Central memory CD8-positive, alpha-beta T cell (primary cell): ENCODE results near the gene STX18.

ENCODE experiments used
- ATAC-seq: fragments of 150-1000 bp; cut with Tn5 transposase; replicated peaks from 2 replicates; pipeline ENCODE4 v1.10.0; 2022; ENCODE audit warnings: mild to moderate bottlenecking, moderate FRiP score, moderate number of reproducible peaks; ENCODE audit not compliant: poor library complexity, severe bottlenecking; ENCODE audit errors: extremely low read depth
- DNase-seq, 2 donors: peaks; one replicate each; pipeline ENCODE4 v3.0.0; 2021; ENCODE audit warnings: low spot score in 2 of 2
- H3K27ac Mint-ChIP-seq: one replicate; pipeline ENCODE4 v1.8.0; 2022; ENCODE audit warnings: low read depth, mild to moderate bottlenecking, moderate library complexity, mixed read lengths
- H3K27me3 Mint-ChIP-seq: one replicate; pipeline ENCODE4 v1.8.0; 2022; ENCODE audit warnings: mixed read lengths
- H3K36me3 Mint-ChIP-seq: one replicate; pipeline ENCODE4 v1.8.0; 2022; ENCODE audit warnings: mild to moderate bottlenecking, moderate library complexity, mixed read lengths; ENCODE audit not compliant: insufficient read depth
- H3K4me1 Mint-ChIP-seq: one replicate; pipeline ENCODE4 v1.8.0; 2022; ENCODE audit warnings: mixed read lengths
- H3K4me3 Mint-ChIP-seq: one replicate; pipeline ENCODE4 v1.8.0; 2022; ENCODE audit warnings: mild to moderate bottlenecking, moderate library complexity, mixed read lengths
- H3K9me3 Mint-ChIP-seq: one replicate; pipeline ENCODE4 v1.8.0; 2022; ENCODE audit warnings: mixed read lengths

Gene STX18

DNA sequence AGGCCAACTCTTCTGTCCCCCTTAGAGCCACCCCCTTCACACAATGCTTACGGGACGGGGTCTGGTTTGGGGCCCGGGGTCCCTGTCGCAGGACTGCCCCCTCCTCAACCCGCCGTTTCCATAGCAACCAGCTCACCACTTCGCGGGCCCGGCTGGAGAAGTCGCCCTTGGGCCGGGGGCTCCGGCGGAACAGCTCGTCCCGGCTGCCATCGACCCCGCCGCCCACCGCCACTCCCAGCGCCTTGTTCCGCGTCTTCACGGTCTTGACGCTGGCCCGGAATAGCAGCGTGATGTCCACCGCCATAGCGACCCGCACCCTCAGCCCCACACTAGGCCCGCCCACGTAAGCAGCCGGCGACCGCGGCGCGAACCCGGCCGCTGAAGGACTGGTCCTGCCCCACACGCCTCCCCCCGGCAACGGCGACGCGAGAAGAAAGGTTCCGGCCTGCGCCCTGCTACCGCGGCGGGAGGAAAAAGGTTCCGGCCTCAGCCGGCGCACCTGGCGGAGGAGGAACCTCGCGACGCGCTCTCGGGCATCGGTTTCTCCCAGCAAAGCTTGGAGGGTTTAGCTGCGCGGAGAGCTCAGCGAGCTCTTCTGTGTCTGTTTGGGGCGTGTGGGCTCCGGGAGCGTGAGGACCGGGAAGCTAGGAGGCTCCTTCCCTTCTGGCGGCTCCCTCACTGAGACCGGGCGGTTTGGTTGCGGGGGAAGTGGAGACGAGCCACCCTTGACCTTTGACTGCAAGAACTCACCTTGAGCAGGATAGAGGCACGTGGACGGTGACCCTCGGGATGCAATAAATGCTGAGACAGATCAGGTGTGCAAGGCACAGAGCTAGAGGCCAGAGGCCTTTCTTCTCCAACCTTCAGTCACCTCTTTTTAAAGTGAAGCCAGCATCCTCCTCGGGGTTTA, at the start of gene STX18:
STX18 (minus strand) TSS at position 388 of the 910 bp plus-strand sequence; CDS start at position 304, 84 bp downstream.
- Mint-ChIP-seq H3K9me3 (no peaks in the 10 kb centered on the region), H3K36me3 (peaks cover 9% of the 10 kb centered on the region), H3K4me1 (peaks cover 70% of the 10 kb centered on the region), H3K27me3 (no peaks in the 10 kb centered on the region), H3K4me3 (peak within 1 kb of the TSS; percentile 98), H3K27ac (peak within 1 kb of the TSS; percentile 97)
- ATAC-seq (peak; percentile 92), DNase-seq (peak; percentile 84 to 91)

DNA sequence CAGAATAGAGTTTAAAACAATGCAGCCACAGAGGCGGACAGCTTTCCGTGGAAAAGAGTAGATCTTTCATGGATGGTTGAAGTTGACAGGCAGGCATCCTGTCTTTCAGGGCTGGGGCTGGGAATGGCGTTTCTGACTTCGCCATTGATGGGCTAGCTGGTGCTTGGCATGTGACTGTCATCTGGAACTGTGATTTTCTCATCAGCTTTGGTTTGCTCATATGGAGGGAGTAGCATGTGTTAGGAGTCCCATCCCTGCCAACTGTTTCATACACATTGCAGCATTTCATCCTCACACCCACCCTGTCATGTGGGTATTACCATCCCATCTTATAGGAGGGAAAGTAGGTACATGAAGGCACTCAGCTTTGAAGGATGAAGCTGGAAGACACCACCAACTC, 49.2 kb upstream of the STX18 start:
- DNase-seq = no peak
- Mint-ChIP-seq H3K27me3 (no peaks in the 10 kb centered on the region), H3K27ac (no peak overlapping the region), H3K4me1 (no peaks in the 10 kb centered on the region), H3K4me3 (no peak overlapping the region), H3K36me3 (peaks cover 3% of the 10 kb centered on the region), H3K9me3 (peaks cover 11% of the 10 kb centered on the region)
- ATAC-seq = no peak

DNA sequence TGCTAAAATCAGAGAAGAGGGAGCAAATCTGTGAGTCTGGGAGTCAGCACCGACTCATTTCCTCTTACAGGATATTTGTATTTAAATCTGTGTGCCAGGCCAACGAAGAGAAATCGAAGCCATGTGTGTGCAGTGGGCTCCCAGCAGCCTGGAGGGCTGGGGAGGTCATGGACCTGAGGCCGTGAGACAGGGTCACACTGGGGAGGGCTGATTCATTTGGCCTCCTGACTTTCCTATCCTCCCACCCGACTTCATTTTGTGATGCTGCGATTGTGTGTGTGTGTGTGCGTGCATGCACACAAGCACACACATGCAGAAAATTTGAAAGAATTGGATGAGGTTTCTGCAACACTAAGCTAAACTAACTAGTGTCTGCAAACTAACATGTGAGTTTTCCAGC, 48.7 kb upstream of the STX18 start:
- Mint-ChIP-seq H3K27ac (no peak overlapping the region), H3K4me3 (no peak overlapping the region), H3K36me3 (peaks cover 3% of the 10 kb centered on the region), H3K4me1 (no peaks in the 10 kb centered on the region), H3K9me3 (peaks cover 7% of the 10 kb centered on the region), H3K27me3 (no peaks in the 10 kb centered on the region)
- DNase-seq = no peak
- no peak for ATAC-seq

DNA sequence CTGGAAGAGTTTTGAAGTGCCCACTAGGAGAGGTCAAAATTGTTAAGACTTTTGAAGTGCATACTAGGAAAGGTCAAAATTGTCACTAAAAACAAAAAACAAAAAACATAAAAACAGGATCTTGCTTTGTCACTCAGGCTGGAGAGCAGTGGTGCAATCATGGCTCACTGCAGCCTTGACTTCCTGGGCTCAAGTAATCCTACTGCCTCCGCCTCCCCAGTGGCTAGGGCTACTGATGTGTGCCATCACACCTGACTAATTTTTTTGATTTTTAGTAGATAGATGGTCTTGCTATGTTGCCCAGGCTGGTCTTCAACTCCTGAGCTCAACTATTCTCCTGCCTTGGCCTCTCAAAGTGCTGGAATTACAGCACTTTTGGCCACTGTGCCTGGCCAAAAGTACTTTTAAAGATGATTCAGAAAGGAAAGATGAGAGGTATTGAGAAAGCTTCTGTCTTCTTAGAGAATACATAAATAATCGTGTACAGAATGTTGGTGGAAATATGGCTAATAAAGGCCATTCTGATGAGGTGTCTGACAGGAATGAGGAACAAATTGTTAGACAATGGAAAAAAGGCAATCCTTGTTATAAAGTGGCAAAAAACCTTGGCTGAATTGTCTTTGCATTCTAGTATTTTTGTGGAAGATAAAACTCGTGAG, 43.3 kb upstream of the STX18 start:
- no peak overlapping the region for H3K4me3 Mint-ChIP-seq
- ATAC-seq = no peak
- H3K27ac Mint-ChIP-seq = no peak overlapping the region

DNA sequence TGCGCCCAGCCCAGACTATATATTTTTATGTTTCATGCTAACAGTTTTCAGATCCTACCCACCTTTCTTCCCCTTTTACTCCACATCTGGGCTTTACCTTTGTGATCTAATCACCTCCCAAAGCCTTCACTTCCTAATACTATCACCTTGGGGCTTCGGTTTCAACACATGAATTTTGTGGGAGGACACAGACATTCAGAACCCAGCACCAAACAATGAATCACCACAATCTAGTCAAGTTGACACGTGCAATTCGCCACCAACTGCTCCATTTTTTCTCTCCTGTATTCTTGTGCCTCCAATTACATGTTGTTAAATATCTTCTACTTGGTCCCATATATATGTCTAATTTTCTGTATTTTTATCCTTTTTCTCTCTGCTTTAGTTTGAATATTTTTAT, 41.8 kb upstream of the STX18 start:
- Mint-ChIP-seq H3K4me1 (no peaks in the 10 kb centered on the region), H3K4me3 (no peak overlapping the region), H3K36me3 (peaks cover 3% of the 10 kb centered on the region), H3K27ac (no peak overlapping the region), H3K27me3 (no peaks in the 10 kb centered on the region), H3K9me3 (no peaks in the 10 kb centered on the region)
- no peak for DNase-seq
- ATAC-seq = no peak

More for the DNA sequence above, 43.3 kb upstream of the STX18 start:
- no peaks in the 10 kb centered on the region for H3K27me3 Mint-ChIP-seq
- no peaks in the 10 kb centered on the region for H3K4me1 Mint-ChIP-seq
- no peak for DNase-seq
- no peaks in the 10 kb centered on the region for H3K9me3 Mint-ChIP-seq
- peaks cover 3% of the 10 kb centered on the region for H3K36me3 Mint-ChIP-seq

DNA sequence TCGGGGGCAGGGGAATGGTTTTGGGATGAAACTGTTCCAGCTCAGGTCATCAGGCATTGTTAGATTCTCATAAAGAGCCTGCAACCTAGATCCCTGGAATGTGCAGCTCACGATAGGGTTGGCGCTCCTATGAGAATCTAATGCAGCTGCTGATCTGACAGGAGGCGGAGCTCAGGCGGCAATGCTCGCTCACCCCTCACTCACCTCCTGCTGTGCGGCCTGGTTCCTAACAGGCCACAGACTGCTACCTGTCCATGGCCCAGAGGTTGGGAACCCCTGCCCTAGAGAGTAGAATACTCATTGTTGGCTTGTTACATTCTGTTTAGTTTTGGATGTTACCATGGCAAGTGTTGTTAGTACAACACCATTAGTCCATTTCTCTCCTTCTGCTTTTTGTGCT, 40.8 kb upstream of the STX18 start:
- Mint-ChIP-seq H3K36me3 (peaks cover 3% of the 10 kb centered on the region), H3K4me1 (no peaks in the 10 kb centered on the region)
- ATAC-seq = no peak

DNA sequence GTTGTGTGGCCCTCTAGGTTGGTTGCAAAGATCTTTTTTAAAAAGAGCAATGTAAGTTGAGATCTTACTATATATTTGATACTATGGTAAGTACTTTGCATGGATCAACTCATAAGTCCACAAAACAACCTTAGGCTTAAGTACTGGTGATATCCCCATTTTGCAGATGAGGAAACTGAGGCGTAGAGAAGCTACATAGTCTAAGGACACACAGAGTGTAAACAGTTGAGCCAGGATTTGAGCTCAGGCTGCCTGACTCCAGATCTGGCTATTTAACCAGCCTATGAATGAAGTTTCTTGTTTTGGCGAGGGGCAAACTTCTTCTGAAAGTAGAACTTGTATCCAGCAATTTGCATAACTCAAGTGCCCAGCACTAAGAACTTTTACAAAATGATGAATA, 38.6 kb upstream of the STX18 start:
- Mint-ChIP-seq H3K4me1 (peaks cover 6% of the 10 kb centered on the region), H3K9me3 (no peaks in the 10 kb centered on the region), H3K27ac (no peak overlapping the region), H3K27me3 (no peaks in the 10 kb centered on the region), H3K4me3 (no peak overlapping the region), H3K36me3 (peaks cover 3% of the 10 kb centered on the region)
- ATAC-seq = no peak
- DNase-seq = no peak

More for the DNA sequence above, 40.8 kb upstream of the STX18 start:
- H3K4me3 Mint-ChIP-seq = no peak overlapping the region
- H3K27ac Mint-ChIP-seq = no peak overlapping the region
- no peaks in the 10 kb centered on the region for H3K27me3 Mint-ChIP-seq
- no peak for DNase-seq
- H3K9me3 Mint-ChIP-seq = no peaks in the 10 kb centered on the region

DNA sequence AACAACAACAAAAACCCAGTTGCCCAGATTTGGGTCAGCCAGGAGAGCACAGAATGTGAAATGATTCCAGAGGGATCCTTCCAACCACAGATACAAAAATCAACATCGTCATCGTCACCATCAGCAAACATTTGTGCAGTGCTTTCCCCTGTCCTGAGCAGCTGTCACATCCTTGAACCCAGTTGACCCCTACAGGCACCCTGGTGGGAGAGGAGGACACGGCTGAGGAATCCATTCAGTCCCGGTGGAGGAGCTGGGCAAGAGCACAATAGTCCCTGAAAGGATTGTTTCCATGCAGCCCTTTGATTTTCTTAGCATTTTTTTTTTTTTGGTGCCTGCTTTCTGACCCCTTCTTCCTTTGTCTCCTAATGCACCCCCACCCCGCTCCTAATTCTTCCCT, 37.1 kb upstream of the STX18 start:
- DNase-seq = no peak
- Mint-ChIP-seq H3K4me1 (peaks cover 17% of the 10 kb centered on the region), H3K27me3 (no peaks in the 10 kb centered on the region), H3K27ac (no peak overlapping the region), H3K4me3 (no peak overlapping the region), H3K36me3 (peaks cover 9% of the 10 kb centered on the region), H3K9me3 (no peaks in the 10 kb centered on the region)
- ATAC-seq = no peak

DNA sequence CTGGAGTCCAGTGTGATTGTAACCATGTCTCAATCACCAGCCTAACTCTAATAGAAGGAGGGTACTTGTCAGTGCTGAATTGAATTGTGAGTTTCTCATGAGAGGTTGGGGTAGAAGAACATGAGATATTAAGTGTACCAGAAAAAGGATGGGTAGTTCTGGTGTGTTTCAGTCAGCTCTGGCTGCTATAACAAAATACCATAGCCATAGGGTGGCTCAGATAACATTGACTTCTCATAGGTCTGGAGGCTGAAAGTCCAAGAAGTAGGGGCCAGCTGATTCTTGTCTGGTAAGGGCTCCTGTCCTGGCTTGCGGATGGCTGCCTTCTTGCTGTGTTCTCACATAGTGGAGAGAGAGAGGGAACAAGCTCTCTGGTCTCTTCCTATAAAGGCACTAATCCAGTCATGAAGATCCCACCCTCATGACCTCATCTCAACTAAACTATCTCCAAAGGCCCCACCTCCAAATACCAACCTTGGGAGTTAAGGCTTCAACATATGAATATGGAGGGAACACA, 35.6 kb upstream of the STX18 start:
- Mint-ChIP-seq H3K27ac (no peak overlapping the region), H3K9me3 (no peaks in the 10 kb centered on the region), H3K36me3 (peaks cover 6% of the 10 kb centered on the region), H3K4me3 (no peak overlapping the region), H3K4me1 (peaks cover 18% of the 10 kb centered on the region), H3K27me3 (no peaks in the 10 kb centered on the region)
- no peak for ATAC-seq
- DNase-seq = no peak

DNA sequence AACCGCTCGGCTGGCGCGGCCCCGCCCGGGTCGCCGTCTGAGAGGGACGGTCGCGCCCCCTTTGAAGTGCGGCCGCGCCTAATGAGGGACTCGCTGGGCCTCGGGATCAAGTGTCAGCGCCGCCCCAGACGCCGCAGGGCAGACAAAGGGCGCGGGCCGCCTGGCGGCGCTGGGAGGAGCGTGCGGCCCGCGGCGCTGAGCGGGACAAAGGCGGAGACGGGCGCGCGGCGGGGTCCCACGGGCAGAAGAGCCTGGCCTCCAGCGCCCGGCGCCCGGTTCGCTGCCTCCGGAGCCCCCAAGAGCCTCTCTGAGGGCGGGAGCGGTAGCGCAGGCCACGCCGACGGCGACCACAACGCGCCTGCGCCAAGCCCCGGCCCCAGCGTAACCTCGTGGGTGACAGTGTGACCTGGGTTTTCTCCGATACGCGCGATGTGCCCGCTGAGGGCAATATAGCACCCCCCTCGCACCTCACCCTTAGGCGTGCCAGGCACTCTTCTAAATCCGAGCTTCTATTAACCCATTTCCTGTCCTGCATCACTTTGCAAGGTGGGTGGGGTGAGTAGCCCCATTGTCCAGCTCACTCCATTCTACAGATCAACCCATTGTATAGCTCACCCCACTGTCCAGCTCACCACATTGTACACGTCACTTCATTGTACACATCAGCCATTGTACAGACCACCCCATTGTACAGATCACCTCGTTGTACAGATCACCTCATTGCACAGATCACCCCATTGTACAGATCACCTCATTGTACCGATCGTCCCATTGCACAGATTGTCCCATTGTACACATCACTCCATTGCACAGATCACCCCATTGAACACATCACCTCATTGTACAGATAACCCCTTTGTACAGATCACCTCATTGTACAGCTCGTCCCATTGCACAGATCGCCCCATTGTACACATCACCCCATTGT, 33.7 kb upstream of the STX18 start:
- peak overlapping the region; percentile 55 for H3K4me3 Mint-ChIP-seq
- H3K27ac Mint-ChIP-seq = peak overlapping the region; percentile 39

DNA sequence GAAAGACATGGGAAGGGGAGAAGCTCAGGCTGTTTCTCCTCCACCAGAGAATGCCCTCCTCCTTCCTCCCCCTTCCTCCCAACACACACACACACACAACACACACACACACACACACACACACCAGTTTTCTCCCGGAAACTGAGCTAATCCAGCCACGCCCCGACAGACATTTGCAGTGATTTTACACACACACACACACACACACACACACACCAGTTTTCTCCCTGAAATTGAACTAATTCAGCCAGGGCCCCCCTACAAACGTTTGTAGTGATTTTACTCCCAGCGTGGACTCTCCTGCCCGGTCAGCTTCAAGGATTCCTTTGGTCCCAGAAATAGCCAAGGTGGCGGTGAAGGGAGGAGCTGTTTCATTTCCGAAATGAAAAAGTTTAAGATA, 32.9 kb upstream of the STX18 start:
- ATAC-seq (no peak), DNase-seq (no peak)
- peaks cover 18% of the 10 kb centered on the region for H3K4me1 Mint-ChIP-seq
- peaks cover 6% of the 10 kb centered on the region for H3K36me3 Mint-ChIP-seq
- peak overlapping the region; percentile 55 for H3K4me3 Mint-ChIP-seq
- H3K9me3 Mint-ChIP-seq = no peaks in the 10 kb centered on the region
- peak overlapping the region; percentile 39 for H3K27ac Mint-ChIP-seq
- no peaks in the 10 kb centered on the region for H3K27me3 Mint-ChIP-seq

More for the DNA sequence above, 33.7 kb upstream of the STX18 start:
- peak; percentile 43 to 53 for DNase-seq
- H3K36me3 Mint-ChIP-seq = peaks cover 6% of the 10 kb centered on the region
- no peaks in the 10 kb centered on the region for H3K9me3 Mint-ChIP-seq
- ATAC-seq = peak; percentile 85
- H3K4me1 Mint-ChIP-seq = peaks cover 18% of the 10 kb centered on the region
- H3K27me3 Mint-ChIP-seq = no peaks in the 10 kb centered on the region

DNA sequence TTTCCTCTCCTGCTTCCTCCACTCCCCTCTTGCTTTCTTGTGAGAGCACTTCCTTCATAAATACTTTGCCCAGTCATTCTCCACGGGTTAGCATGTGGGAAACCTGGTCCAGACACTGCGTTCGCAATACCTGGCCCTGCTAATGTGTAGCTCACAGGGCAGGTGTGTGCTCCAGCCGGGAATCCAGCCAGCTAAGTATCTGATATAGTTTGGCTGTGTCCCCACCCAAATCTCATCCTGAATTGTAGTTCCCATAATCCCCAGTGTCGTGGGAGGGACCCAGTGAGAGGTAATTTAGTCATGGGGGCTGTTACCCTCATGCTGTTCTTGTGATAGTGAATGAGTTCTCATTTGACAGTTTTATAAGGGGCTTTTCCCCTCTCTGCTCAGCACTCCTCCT, 32.2 kb upstream of the STX18 start:
- no peaks in the 10 kb centered on the region for H3K9me3 Mint-ChIP-seq
- H3K4me1 Mint-ChIP-seq = peaks cover 18% of the 10 kb centered on the region
- H3K4me3 Mint-ChIP-seq = peak overlapping the region; percentile 55
- H3K27me3 Mint-ChIP-seq = no peaks in the 10 kb centered on the region
- no peak for DNase-seq
- peaks cover 6% of the 10 kb centered on the region for H3K36me3 Mint-ChIP-seq
- H3K27ac Mint-ChIP-seq = peak overlapping the region; percentile 39
- no peak for ATAC-seq
